ENCODE results near the gene STOX2.
"Not testable (repeated sequence)": the region's sequence is repeated elsewhere in the genome, so short reads cannot be mapped to it uniquely, and the experiment has no call there.

STOX2 gene

DNA sequence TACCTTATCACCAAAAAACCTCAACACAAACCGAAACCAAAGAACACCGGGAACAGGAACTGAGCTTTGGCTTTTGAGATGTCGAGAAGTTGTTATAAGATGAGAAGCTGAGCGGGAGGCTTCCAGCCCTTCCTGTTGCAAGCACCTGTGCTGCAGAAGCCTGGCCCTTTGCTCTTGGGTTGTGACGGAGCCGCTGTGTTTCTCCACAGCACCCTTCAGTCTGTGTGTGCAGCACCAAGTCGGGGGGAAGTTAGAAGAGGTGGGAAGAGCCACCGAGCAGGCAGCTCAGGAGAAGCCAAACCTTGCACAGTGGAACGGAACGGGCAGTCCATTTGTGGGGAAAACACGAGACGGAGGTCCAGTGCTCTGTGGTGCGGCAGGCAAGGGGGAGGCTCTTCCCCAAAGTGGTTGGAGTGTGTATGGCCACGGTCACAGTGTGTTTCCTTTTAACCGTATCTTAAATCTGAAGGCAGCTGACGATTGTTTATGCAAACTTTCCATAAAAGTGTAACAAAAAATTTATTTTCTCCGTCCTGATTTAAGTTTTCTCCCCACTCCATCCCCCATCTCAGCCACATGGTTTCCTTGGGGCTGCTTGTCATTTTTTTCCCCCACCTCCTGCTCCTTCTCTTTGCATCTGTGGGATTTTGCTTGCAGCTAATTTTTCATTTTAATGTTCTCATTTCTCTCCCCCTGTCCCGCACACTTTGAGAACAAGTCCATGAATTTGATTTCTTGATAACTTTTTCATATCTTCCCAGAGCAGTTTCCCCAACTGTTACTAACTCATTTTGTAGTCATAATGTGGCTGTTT, 123.7 kb downstream of the STOX2 start:
- DNase-seq = peak in 4 of 6 experiments; percentile 4 to 37 (median 8)

DNA sequence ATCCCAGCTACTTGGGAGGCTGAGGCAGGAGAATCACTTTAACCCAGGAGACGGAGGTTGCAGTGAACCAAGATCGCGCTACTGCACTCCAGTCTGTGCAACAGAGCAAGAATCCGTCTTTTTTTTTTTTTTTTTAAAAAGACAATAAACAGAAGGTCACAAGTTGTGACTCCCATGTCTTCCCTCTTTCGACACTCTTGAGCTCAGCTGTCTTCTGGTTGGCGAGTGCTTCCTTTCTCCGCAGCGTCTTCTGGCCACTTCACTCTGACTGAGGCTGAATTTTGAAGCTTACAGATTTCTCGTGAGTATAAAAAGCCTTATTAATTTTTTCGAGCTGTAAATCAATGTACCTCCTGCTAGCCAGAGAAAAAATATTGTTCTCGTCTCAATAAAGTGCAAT, 124.9 kb downstream of the STOX2 start:
- DNase-seq = no peak

DNA sequence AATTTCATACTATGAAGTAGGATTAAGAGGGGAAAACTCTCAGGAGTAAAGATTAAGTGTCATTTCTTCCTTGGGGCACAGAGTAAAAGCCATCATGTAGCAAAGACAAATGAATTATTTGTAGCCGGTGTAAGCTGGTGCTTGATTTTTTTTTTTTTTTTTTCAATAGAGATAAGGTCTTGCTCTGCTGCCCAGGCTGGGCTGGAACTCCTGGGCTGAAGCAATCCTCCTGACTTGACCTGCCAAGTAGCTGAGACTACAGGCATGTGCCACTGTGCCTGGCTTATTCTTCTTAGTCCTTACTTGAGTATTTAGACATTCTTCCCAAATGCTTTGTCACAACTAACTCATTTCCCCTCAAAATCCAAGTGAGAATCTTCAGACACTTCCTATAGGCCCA, 125.7 kb downstream of the STOX2 start:
- DNase-seq = no peak

DNA sequence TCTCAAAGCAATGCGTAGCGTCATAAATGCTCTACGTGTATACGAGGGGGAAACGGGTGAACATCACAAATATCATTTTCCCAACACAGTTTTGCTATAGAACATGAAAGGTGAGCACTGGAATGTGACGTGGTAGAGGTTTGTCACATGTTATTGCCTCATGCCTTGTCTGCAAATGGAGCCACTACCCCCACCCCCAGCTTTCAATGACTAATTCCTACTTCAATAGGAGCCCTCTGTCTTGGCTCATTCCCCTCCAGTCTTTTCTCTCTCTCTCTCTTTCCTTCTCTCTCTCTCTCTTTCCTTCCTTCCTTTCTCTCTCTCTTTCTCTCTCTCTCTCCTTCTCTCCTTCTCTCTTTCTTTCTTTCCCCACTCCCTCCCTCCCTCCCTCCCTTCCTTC, 127.0 kb downstream of the STOX2 start:
- no peak for DNase-seq

DNA sequence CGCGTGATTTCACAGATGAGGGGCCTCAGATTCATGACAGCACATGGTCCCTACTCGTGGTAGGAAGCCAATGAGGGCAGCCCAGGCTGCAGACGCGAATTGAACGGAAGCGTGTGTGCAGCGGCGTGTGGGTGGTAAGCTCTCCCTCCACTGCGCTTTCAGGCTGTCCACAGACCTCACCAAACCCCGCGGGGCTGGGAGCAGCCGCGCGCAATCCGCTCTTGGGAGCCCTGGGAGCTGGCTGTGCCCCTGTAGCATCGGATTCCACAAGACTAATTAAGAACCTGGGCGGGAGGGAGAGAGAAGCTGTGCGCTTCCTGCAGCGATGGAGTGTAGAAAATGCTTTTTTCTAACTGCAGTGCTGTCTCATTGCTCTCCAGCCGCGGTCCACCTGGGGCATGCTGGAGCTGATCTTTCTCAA, 134.9 kb downstream of the STOX2 start:
- no peak for DNase-seq

DNA sequence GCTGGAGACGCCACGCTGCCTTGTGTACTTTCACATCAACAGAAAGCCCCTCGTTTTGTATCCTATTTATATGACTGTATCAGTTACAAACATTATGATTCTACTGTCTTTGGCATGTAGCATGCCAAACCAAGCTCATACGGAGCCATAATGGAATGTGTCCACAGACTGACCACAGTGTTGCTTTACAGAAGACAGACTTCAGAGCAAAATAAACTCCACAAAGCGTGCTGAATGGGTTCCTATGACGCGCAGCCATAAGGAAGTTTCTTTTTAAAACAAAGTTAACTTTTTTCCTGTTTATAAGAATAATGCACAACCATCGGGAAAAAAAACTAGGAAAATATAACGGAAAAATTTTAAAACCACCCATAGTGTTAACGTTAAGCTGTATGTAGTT, 136.0 kb downstream of the STOX2 start:
- DNase-seq = no peak

DNA sequence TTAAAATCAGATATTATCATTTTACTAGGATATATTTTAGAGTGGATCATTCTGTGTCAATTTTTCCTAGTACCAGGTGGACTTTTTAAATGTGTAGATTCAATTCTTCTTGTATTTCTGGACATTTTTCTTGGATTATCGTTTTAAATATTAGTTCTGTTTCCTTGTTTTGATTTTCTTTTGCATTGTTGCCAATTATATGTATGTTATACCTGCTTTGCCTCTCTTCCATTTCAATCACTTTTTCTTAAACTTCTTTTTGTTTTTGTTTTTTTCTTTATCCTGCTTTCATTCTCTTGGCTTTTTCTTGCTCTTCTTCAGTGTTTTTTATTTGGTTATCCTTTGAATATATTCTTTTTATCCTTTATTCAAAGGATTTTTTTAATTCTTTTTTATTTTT, 141.0 kb downstream of the STOX2 start:
- DNase-seq = no peak

DNA sequence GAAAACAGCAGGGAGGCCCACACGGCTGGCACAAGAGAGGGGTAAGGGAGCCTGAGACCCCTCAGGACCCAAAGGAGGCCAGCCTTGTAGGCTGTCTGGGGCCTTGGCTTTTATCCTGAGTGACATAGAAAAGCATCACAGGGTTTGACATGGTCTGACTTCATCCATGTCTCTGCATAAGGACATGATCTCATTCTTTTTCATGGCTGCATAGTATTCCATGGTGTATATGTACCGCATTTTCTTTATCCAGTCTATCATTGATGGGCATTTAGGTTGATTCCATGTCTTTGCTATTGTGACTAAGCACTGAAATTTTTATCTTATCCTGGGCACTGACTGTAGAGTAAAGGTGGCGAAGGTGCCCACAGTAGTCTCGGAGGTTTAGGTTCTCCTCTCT, 146.2 kb downstream of the STOX2 start:
- DNase-seq = not testable (repeated sequence)

DNA sequence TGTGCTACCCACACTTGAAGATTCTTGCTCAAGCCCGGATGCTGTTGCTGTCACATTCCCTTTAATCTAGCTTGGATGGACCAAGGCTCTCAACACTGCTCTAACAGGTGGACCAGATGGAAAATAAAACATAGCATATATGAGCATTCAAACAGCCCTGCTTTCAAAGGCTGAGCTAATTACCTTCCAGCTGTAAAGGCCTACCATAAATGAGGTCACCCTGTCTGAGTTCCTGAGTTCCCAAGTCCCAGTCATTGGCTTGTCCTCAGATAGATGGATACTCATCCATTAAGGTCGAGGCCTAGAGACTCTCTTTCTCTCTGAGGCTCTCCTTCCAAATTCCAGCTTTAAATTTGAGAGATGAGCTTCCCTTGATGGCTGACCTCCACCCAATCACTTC, 147.5 kb downstream of the STOX2 start:
- no peak for DNase-seq

DNA sequence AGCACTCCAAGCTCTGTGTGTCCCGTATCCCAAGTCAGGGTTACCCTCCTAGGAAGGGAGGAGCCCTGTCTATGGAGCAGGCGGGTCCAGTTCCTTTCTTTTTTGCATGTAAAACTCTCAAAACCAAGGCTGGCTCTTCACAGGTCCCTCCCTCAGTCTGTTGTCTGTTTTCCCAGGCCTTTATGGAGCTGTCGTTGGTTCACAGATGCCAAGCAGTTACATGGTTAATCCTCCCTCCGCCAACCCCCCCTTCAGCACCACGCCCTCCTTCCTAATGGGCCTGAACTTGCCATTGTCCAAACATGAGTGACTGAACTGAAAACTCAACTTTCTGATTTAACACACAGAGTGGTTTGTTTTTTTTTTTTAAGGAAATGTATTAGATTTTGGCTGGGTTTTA, 148.3 kb downstream of the STOX2 start:
- DNase-seq = no peak

DNA sequence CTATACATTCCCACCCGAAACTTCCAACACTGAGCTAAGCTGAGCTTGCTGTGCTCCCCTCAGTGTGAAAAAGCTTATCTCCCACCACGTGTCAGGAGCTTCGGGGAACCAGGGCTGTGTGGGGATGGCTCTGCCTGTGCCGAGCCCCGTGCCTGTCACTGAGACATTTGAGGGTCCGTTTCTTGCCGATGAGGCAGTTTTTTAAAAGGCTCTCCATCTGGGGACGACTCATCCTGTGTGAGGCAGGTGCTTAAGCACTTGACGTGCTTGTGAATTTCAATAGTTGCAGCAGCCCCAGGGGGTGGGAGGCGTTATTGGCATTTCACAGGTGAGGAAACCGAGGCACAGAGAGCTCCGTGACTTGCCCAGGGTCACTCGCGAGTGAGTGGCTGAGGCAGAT, 151.8 kb downstream of the STOX2 start:
- no peak for DNase-seq

DNA sequence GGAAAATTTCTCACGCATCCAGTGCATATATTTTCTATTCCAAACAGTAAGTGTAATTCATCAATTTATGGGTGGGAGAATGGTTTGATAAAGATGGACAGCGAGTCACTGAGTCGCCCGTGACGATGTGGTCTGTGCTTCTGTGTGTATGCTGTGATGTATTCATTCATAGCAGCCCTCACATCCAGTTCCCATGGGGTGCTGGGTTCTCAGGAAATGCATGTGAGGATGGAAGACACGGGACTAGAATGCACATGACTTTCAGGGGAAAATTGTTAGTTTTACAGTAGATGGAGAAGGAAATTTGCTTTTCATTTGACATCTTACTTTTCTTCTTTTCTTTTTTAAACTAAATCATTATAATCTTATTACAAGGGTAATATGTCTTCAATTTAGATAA, 152.9 kb downstream of the STOX2 start:
- DNase-seq = no peak

DNA sequence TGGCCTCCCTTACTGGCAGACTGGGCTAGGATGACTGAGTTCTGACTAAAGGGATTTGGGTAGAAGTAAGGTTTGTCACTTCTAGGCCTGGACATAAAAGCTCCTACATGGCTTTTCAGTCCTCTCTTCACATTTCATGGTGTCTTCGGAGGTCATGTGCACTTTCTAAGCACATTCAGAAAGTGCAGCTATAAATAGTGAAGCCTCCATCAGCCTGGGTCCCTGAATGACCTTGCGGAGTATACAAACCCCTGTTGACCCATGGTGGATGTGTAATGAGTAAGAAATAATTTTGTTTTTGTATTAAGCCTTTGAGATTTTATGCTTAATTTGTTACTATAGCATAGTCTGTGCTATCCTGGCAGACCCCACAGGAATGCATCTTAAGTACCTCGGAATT, 154.0 kb downstream of the STOX2 start:
- DNase-seq = no peak

DNA sequence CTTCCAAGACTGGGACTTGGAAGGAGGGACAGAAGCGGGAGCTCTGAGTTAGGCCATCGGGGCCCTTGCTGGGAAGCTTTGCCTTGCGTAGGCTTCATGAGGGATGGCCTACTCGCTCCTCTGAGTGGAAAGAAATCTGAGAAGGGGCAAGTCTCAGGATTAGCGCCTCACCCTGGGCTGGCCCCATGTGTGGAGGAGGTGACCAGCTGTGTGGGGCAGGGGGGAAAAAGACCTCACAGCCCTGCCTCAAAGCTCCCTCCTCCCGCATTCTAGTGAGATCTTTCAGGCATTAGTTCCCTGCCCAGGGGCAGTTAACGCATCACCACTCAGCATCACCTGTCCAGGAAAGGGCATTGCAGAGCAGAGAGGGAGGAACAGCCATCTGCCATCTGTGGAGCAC, 156.5 kb downstream of the STOX2 start:
- DNase-seq = no peak

DNA sequence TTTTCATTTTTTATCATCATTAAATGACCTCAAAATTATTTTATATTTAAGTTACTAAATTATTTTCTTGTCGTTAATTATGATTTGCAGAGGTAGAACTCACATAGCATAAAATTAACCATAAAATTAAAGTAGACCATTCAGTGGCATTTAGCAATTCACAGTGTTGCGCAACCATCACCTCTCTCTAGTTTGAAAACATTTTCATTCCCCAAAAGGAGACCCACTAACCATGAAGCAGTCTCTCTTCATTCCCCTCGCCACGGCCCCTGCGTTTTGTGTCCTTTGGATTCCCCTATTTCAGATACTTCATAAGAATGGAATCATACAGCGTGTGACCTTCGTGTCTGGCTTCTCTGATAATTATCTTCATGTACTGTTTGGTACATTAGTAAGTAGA, 157.7 kb downstream of the STOX2 start:
- DNase-seq = no peak

DNA sequence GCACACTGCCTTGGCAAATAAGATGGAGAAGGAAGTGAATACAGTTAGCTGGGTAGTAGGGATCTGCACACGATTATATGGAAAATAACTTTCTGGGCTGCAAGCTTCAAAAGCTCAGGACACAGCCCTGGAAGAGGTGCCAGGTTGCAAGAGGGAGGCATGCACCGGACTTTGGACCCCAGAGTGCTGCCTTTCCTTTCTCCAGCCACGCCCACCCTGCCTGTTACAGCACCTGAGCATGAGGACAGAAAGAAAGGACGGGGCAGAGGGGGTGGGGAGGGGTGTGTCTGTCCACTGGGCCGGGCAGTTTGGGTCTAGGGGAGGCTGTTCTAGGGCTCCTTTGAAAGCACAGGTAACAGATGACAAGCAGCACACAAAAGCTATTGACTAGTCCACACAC, 159.8 kb downstream of the STOX2 start:
- DNase-seq = no peak

DNA sequence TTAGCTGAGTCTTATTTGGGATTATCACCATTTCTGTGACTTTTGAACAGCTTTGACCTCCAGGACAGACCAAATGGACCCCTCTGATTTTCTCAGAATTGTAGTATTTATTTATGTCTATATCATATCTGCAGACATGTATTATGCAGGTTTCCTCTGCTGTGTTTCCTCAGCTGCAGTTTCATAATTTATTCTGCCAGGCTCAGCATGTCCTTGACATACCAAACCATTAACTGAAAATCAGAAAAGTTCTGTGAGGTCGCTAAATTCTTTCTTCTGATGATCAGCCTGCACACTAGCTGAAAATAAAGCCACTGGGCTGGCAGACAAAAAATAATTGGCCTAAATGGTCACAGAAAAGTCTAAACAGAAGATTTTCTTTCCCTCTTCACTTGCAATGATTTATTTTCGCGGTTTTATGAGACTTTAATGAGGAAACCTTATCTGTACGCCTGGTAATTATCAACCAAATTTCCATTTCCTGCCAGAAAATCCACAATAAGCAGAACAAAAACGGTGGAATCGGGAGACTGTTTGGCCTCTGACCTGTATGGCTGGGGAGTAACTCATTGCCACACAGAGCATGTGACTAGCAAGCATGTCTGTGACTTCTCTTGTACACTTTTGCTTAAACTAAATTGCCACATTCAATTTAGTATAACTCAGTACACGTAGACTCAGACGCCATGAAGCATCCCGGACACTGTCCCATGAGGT, 161.6 kb downstream of the STOX2 start:
- no peak for DNase-seq

DNA sequence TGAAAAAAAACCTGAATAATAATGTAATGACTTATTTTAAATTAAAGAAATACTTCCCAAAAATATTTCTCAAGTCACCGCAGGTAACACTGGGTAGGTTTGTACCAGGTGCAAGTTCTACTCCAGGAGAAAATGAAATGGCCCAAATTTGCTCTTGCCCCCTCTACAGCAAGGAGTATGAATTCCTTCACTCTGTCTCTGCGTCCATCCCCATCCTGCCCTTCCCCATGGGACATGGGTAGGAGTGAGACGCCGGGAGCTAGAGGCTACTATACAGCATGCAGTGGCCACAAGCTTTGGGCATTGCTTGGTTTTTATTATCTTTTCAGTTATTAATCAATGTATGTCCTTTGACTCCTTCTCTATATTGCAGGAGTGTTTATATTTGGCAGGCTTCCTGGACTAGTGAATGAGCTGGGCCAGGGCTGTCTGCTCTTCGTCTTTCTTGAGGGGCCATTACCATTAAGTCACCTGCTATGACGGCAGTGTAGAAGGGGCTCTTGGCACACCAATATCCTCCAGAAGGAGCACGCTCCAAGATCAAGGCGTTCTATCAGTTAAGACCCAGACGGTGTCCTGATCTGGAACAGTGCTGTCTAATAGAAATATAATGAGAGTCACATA, 162.9 kb downstream of the STOX2 start:
- no peak for DNase-seq
